ENCODE data around the gene PA2G4. TPM values are rescaled to one million over a fixed set of nuclear protein-coding genes. Genes with fewer than 3 reads are reported as not detected.
"Not testable (repeated sequence)": the region's sequence is repeated elsewhere in the genome, so short reads cannot be mapped to it uniquely, and the experiment has no call there.

PA2G4 gene
- total RNA-seq, 1 donor: 115 TPM

GRCh38 chr12:56071648-56072047 is 32.7 kb upstream of the PA2G4 start:
- no peak overlapping the region for H3K4me3 ChIP-seq (ENCODE audit: insufficient read depth, low read length)

GRCh38 chr12:56074396-56074795 is 30.0 kb upstream of the PA2G4 start:
- Histone ChIP-seq H3K4me1 (ENCODE audit: insufficient read depth, low read length) (peaks cover 6% of the 10 kb centered on the region), H3K4me2 (ENCODE audit: insufficient read depth, low read length) (no peak overlapping the region), H3K36me3 (ENCODE audit: insufficient read depth, low read length) (no peaks in the 10 kb centered on the region), H4K20me1 (ENCODE audit: insufficient read depth, low read length) (no peaks in the 10 kb centered on the region), H3K79me2 (ENCODE audit: insufficient read depth, low read length) (no peaks in the 10 kb centered on the region), H3K27me3 (ENCODE audit: insufficient read depth, low read length) (no peaks in the 10 kb centered on the region), H3K27ac (ENCODE audit: low read depth, low read length) (no peak overlapping the region), H2AFZ (ENCODE audit: low read length) (no peak overlapping the region), H3K4me3 (ENCODE audit: insufficient read depth, low read length) (no peak overlapping the region), H3K9me3 (ENCODE audit: low read depth, low read length) (no peaks in the 10 kb centered on the region)
- no peak for TF ChIP-seq CTCF (IDR thresholded peaks at IDR 0.05; ENCODE audit: extremely low read depth, low read depth, low read length)
- peak; percentile 66 for DNase-seq (ENCODE audit: insufficient read length, low spot score, missing footprints)

More at GRCh38 chr12:56071648-56072047, 32.7 kb upstream of the PA2G4 start:
- H3K27me3 ChIP-seq (ENCODE audit: insufficient read depth, low read length): no peaks in the 10 kb centered on the region
- H3K79me2 ChIP-seq (ENCODE audit: insufficient read depth, low read length): no peaks in the 10 kb centered on the region
- H3K27ac ChIP-seq (ENCODE audit: low read depth, low read length): no peak overlapping the region
- DNase-seq (ENCODE audit: insufficient read length, low spot score, missing footprints): no peak
- no peaks in the 10 kb centered on the region for H3K36me3 ChIP-seq (ENCODE audit: insufficient read depth, low read length)
- TF ChIP-seq CTCF (IDR thresholded peaks at IDR 0.05; ENCODE audit: extremely low read depth, low read depth, low read length): no peak
- peaks cover 5% of the 10 kb centered on the region for H3K4me1 ChIP-seq (ENCODE audit: insufficient read depth, low read length)
- no peaks in the 10 kb centered on the region for H3K9me3 ChIP-seq (ENCODE audit: low read depth, low read length)
- H4K20me1 ChIP-seq (ENCODE audit: insufficient read depth, low read length): no peaks in the 10 kb centered on the region
- H2AFZ ChIP-seq (ENCODE audit: low read length): no peak overlapping the region
- no peak overlapping the region for H3K4me2 ChIP-seq (ENCODE audit: insufficient read depth, low read length)

DNA sequence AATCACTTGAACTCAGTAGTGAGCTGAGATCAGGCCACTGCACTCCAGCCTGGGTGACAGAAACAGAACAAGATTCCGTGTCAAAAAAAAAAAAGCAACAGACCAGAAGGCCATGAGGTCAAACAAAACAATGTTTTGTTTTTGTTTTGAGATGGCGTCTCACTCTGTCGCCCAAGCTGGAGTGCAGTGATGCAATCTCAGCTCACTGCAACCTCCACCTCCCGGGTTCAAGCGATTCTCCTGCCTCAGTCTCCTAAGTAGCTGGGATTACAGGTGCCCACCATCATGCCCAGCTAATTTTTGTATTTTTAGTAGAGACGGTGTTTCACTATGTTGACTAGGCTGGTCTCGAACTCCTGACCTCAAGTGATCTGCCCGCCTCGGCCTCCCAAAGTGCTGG is 26.4 kb upstream of the PA2G4 start:
- not testable (repeated sequence) for H3K9me3 ChIP-seq (ENCODE audit: low read depth, low read length); H4K20me1 ChIP-seq (ENCODE audit: insufficient read depth, low read length)

DNA sequence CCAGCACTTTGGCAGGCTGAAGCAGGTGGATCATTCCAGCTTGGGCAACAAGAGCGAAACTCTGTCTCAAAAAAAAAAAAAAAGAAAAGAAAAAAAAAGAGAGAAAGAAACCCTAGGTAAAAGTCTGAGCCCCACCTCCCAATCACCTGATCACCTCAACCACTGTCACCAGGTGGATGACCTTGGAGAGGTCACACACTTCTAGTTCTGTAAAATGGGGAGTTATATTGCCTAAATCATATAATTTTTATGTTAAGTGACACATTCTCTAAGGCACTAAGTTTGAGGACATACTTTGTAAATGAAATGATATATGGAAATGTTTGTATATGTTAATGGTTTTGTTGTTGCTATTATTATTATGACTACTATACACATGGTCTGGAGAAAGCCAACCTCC is 25.9 kb upstream of the PA2G4 start:
- peaks cover 21% of the 10 kb centered on the region for H3K27me3 ChIP-seq (ENCODE audit: insufficient read depth, low read length)
- DNase-seq (ENCODE audit: insufficient read length, low spot score, missing footprints): no peak
- peaks cover 9% of the 10 kb centered on the region for H3K4me1 ChIP-seq (ENCODE audit: insufficient read depth, low read length)
- H2AFZ ChIP-seq (ENCODE audit: low read length): peak overlapping the region; percentile 96
- no peaks in the 10 kb centered on the region for H4K20me1 ChIP-seq (ENCODE audit: insufficient read depth, low read length)
- H3K4me2 ChIP-seq (ENCODE audit: insufficient read depth, low read length): peak overlapping the region; percentile 97
- H3K9me3 ChIP-seq (ENCODE audit: low read depth, low read length): no peaks in the 10 kb centered on the region
- no peak overlapping the region for H3K27ac ChIP-seq (ENCODE audit: low read depth, low read length)
- H3K36me3 ChIP-seq (ENCODE audit: insufficient read depth, low read length): no peaks in the 10 kb centered on the region
- H3K4me3 ChIP-seq (ENCODE audit: insufficient read depth, low read length): no peak overlapping the region
- TF ChIP-seq CTCF (IDR thresholded peaks at IDR 0.05; ENCODE audit: extremely low read depth, low read depth, low read length): no peak
- no peaks in the 10 kb centered on the region for H3K79me2 ChIP-seq (ENCODE audit: insufficient read depth, low read length)

More for the DNA sequence above, 26.4 kb upstream of the PA2G4 start:
- not testable (repeated sequence) for H2AFZ ChIP-seq (ENCODE audit: low read length); H3K36me3 ChIP-seq (ENCODE audit: insufficient read depth, low read length); H3K4me1 ChIP-seq (ENCODE audit: insufficient read depth, low read length); H3K27ac ChIP-seq (ENCODE audit: low read depth, low read length); H3K4me3 ChIP-seq (ENCODE audit: insufficient read depth, low read length); H3K4me2 ChIP-seq (ENCODE audit: insufficient read depth, low read length); DNase-seq (ENCODE audit: insufficient read length, low spot score, missing footprints); H3K79me2 ChIP-seq (ENCODE audit: insufficient read depth, low read length)
- peaks cover 18% of the 10 kb centered on the region for H3K27me3 ChIP-seq (ENCODE audit: insufficient read depth, low read length)

All from osteoblast (primary cell).